ENCODE measurements around the gene DPF1.
"Not testable (repeated sequence)": the region's sequence is repeated elsewhere in the genome, so short reads cannot be mapped to it uniquely, and the experiment has no call there.

The DPF1 gene

DNA sequence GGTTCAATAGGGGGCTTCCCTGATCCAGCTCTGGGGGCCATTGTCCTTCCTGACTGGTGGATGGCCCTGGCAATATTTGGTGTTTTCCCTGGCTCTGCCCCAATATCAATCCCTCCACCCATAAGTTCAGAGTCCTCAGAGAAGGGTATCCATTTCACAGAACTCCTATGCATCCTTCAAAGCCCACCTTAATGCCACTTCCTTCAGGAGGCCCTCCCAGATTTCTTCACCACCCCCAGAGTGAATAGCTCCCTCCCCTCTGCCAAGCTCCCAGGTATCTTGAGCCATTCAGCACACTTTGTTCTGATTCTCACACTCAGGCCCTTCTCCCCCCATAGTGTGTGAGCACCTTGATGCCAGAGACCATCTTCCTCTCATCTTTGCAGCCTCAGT is 26.4 kb upstream of the DPF1 start:
- DNase-seq: no peak

GRCh38 chr19:38248421-38248820 is 24.4 kb upstream of the DPF1 start:
- DNase-seq: no peak

DNA sequence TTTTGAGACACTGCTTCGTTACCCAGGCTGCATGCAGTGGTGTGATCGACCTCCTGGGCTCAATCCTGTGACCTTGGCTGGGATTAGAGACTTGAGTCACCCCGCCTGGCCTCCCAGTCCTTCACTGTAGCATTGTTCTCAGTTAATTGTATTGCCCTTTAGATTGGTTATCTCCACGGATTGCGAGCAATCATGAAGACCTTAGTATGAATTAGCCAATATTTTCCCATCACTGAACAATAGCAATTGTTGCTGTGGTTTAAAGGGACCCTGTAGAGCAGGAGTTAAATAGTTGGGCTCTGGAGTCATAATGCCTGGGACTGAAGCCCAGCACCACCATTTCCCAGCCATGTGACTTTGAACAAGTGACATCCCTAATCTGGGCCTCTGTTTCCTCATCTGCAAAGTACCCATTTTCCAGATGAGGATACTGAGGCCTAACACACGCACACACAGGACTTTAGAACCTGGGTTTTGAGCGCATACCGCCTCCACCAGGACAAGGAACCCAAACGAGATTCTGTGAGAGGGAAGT is 23.8 kb upstream of the DPF1 start:
- no peak for DNase-seq

- no peak for DNase-seq
Observed at GRCh38 chr19:38247126-38247525, 23.1 kb upstream of the DPF1 start.

DNA sequence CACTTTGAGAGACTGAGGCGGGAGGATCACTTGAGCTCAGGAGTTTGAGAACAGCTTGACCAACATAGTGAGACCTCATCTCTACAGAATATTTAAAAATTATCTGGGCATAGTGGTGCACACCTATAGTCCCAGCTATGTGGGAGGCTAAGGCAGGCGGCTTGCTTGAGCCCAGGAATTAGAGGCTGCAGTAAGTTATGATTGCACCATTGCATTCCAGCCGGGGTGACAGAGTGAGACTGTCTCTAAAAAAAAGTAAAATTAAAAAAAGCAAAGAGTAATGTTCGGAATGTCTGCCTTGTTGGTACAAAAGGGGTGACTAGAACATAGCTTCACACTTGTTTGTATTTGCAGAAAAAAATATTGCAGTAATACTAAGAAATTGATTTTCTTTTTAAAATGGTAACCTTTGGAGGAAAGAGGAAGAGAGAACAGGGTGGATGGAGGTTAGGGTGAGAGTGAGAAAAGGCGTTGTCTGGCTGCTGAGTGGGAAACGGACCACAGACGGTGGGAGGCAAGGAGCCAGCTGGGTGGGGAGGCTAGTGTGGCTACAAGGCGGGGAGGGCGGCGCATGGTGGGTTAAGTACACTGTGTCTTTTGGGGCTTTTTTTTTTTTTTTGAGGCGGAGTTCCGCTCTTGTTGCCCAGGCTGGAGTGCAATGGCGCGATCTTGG is 21.9 kb upstream of the DPF1 start:
- DNase-seq: no peak

GRCh38 chr19:38243279-38243673 is 19.3 kb upstream of the DPF1 start:
- no peak for DNase-seq

DNA sequence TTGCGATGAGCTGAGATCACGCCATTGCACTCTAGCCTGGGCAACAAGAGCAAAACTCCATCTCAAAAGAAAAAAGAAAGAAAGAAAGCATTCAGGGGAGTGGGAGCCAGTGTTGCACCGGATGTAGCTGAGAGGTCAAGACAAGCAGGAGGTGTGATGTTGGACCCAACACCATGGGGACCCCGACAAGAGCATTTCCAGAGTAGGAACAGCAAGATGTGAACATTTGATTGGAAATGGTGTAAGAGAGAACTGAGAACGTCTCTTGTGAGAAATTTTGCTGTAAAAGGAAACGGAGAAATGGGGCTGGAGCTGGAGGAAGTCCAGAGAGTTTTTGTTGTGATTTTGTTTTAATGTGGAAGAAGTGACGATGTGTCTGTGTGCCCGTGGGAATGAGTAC is 15.8 kb upstream of the DPF1 start:
- DNase-seq: no peak

GRCh38 chr19:38234615-38235014 is 10.6 kb upstream of the DPF1 start:
- DNase-seq: no peak

GRCh38 chr19:38233740-38234251 is 9.8 kb upstream of the DPF1 start:
- DNase-seq: no peak

- no peak for DNase-seq
Observed at GRCh38 chr19:38231918-38232317, 7.9 kb upstream of the DPF1 start.

- not testable (repeated sequence) for DNase-seq
Observed at GRCh38 chr19:38230506-38231133, 6.6 kb upstream of the DPF1 start.

DNA sequence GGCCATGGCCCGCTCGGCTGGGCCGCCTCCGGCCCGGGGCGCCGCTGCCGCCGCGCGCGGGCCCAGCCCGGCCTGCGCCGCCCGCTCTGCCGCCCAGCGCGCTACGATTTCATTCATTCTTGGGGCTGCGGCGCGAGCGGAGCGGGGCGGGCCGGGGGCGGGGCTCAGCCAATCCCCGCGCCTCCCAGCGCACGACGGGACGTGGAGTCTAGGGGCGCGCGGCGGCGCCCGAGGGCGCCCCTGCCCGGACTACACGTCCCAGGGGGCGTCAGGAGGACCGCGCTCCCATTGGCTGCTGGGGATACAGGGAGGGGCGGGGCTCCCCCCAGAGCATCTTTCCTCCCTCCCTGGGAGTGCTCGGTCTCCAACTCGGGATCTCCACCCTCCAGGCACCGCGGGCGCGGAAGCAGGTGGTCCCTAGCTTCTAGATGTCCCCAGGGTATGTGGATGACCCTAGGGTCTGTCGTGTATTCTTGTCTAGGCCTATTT is 5.6 kb upstream of the DPF1 start:
- peak; percentile 79 for DNase-seq

DNA sequence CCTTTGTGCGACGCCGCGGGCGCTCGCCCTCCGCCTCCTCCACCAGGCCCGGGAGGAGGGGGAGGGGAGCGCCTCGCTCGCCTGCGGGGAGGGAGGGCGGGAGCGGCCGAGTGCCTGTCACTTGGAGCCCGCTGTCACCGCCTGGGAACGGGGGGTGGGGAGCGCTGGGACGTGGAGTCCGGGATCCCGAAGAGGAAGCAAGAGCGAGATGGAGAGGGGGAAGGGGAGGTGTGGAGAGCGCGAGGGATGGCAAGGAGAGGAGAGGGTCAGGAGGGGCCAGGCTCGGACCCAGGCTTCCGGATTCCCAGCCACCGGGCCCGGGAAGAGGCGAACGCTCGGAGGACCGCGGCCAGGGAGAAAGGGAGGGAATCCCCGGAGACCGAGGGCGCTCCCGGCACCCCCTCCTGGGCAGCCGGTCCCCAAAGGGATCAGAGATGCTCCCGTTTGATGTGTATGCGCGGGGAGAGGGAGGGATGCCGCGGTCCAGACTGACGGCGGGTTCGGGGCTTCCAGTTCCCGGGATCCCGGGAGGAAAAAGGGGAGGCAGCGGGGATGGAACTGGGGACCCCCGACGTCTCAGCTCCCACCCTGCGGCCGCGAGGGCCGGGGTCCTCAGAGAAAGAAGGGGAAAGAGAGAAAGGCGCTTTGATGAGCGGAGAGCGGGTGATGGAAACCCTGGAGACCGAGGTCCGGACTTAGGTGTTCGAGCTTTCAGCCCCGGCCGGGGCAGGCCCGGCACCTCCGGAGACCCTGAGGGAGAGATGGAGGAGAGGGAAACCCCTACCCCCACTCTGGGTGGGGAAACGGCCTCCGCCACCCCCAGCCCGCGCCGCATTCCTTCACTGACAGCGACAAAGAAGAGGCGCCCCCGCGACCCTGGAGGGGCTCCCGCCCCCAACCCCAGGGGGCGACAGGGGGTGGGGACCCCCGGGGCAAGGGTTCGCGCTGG is 4.7 kb upstream of the DPF1 start:
- DNase-seq: no peak

DNA sequence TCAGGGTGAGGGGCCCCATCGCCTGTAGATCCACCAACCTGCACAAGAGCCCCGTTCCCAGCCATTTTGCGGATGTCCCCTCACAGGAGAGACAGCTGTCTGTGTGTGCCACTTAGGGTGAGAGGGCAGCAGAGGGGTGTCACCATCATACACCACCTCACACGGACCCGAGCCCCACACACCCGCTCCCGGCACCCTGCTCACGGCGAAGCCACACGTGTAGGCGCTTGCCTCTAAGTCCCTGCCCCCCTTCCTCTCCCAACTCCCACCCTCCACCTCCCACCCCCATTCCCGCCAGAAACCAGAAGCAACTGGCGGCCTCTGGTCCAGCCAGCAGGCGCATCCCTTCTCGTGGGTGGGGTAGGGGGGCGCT is 4.0 kb upstream of the DPF1 start:
- no peak for DNase-seq

DNA sequence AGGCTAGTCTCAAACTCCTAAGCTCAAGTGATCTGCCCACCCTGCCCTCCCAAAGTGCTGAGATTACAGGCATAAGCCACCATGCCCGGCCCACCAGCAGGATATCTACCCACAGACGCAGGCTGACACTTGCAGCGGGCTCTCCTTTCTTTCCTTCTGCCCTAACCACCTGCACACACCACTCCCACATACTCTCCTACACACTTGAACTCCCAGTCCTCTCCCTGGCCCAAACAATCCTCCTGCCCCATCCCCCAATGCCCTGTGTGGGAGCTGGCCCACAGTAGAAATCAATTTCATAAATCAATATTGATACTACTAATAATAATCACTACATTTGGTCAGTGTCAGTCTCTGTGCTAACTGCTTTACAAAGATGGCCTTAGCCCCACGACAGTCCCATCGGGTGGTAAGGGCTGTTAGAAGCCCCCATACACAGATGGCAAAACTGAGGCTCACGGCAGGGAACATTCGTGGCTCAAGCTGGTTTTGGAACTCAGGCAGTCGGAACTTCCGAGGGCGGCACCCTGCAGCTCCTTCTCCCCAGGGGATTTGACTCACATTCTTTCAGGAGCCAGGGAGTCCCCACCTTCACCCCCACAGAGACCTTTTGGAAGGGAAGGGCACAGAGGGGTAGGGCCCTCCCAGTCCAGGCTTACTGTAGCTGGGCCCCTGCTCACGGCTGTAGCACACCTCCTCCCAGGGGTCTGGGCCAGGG is 3.4 kb upstream of the DPF1 start:
- no peak for DNase-seq

DNA sequence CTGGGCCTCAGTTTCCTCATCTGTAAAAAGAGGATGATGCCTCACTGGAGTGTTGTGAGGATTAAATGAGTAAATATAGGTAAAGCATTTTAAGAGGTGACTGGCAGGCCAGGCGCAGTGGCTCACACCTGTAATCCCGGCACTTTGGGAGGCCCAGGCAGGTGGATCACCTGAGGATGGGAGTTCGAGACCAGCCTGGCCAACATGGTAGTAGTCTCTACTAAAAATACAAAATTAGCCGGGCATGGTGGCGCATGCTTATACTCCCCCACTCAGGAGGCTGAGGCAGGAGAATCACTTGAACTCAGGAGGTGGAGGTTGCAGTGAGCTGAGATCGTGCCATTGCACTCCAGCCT is 819 bp upstream of the DPF1 start:
- DNase-seq: not testable (repeated sequence)

- DNase-seq: no peak
Observed at GRCh38 chr19:38223617-38224013, 407 bp downstream of the DPF1 start.

GRCh38 chr19:38223119-38223523 is 901 bp downstream of the DPF1 start:
- no peak for DNase-seq

GRCh38 chr19:38221919-38222830 is 1.8 kb downstream of the DPF1 start:
- DNase-seq: no peak

DNA sequence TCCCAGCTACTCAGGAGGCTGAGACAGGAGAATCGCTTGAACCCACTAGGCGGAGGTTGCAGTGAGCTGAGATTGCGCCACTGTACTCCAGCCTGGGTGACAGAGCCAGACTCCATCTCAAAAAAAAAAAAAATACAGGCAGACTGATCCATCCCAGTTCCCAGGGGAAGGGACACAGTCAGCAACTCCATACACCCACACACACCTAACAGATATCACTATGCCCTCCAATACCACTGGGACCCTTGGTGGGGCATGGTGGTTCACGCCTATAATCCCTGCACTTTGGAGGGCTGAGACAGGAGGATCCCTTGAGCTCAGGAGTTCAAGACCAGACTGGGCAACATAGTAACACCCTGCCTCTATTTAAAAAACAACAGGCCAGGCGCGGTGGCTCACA is 2.6 kb downstream of the DPF1 start:
- no peak for DNase-seq

GRCh38 chr19:38219221-38219620 is 4.8 kb downstream of the DPF1 start:
- no peak for DNase-seq

GRCh38 chr19:38218204-38218603 is 5.8 kb downstream of the DPF1 start:
- no peak for DNase-seq

Measured in NCI-H526 treated with DMSO at 0.1 percent for 48 hours (cell line).